Osteoblast (primary cell): ENCODE data around the gene ASGR1. TPM values are rescaled to one million over a fixed set of nuclear protein-coding genes. Genes with fewer than 3 reads are reported as not detected.
A peak's percentile ranks its signal among the peaks of the same experiment; 100 is the strongest.

Experiments used
- DNase-seq: peaks from one replicate; pipeline ENCODE4 v3.0.0; 2011; ENCODE audit warnings: low spot score, mixed read lengths; ENCODE audit not compliant: insufficient read length; ENCODE audit errors: missing footprints
- H2AFZ ChIP-seq: 2 replicates; pipeline ENCODE4 v1.6.0; 2011; ENCODE audit warnings: mild to moderate bottlenecking, low read length
- H3K27ac ChIP-seq: 2 replicates; pipeline ENCODE4 v1.5.1; 2011; ENCODE audit warnings: mild to moderate bottlenecking, low read depth, low read length, moderate library complexity
- H3K27me3 ChIP-seq: 2 replicates; pipeline ENCODE4 v1.6.0; 2012; ENCODE audit warnings: mild to moderate bottlenecking, control low read depth, inconsistent platforms, low read length, moderate library complexity; ENCODE audit not compliant: insufficient read depth
- H3K36me3 ChIP-seq: 2 replicates; pipeline ENCODE4 v1.5.1; 2011; ENCODE audit warnings: mild to moderate bottlenecking, low read length, control low read depth, moderate library complexity; ENCODE audit not compliant: insufficient read depth
- H3K4me1 ChIP-seq: 2 replicates; pipeline ENCODE4 v1.5.1; 2011; ENCODE audit warnings: mild to moderate bottlenecking, low read length, control low read depth, moderate library complexity; ENCODE audit not compliant: insufficient read depth
- H3K4me2 ChIP-seq: 2 replicates; pipeline ENCODE4 v1.6.0; 2011; ENCODE audit warnings: mild to moderate bottlenecking, low read length; ENCODE audit not compliant: insufficient read depth
- H3K4me3 ChIP-seq: fragments of 200-600 bp; sonication (generic); 3 replicates; pipeline ENCODE4 v1.5.1; 2012; ENCODE audit warnings: mild to moderate bottlenecking, low read length, inconsistent platforms; ENCODE audit not compliant: insufficient read depth
- H3K79me2 ChIP-seq: 2 replicates; pipeline ENCODE4 v1.6.0; 2012; ENCODE audit warnings: mild to moderate bottlenecking, low read length, control low read depth, inconsistent platforms; ENCODE audit not compliant: insufficient read depth
- H3K9me3 ChIP-seq: 2 replicates; pipeline ENCODE4 v1.5.1; 2011; ENCODE audit warnings: low read depth, low read length, control low read depth
- H4K20me1 ChIP-seq: 2 replicates; pipeline ENCODE4 v1.6.0; 2012; ENCODE audit warnings: mild to moderate bottlenecking, low read length, control low read depth; ENCODE audit not compliant: insufficient read depth
- CTCF ChIP-seq: IDR thresholded peaks from 2 replicates; pipeline ENCODE4 v1.5.1; 2011; ENCODE audit warnings: mild to moderate bottlenecking, low read depth, low read length, moderate library complexity; ENCODE audit errors: extremely low read depth
- total RNA-seq: library from RNA; depleted of rRNA; stranded (reverse); fragments of >200 nt; gene quantifications from 2 replicates; pipeline ENCODE4 v1.2.3, GENCODE V29; 2012

The ASGR1 gene
- total RNA-seq, 1 donor, result 1.1 TPM

DNA sequence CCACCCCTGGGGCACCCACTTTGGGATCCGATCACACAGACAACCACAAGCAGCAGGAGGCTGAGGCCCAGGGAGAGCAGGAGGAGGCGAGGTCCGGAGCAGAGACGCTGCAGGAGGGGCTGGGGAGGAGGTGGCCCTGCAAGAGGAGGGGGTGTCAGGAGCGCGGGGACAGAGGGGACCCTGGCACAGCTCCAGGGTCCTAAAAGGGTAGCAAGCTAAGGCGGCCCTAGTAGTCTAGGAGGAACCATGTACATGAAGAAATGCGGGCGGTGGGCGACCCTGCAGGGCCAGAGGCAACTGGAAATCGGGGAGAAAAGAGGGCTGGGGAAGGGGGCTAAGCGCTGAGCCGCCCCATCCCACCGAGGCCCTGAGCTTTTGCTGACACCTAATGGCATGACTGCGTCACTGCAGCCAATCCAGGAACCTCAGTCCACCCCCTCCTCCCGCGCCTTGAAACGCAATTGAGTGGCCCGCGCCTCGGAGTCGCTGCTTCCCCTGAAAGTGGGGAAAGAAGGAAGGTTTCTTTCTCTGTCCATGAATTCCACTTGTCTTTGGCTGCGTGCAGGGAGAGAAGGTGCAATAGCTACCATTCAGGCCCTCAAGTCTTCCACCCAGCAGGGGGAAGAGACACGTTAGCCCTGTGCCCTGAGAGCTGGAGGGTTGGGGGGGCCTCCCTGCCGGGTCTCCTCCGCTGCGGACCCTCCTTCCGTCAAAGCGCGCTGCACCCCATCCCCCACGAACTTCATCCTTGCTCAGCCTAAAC, 1.8 kb downstream of the ASGR1 start:
- peaks cover 18% of the 10 kb centered on the region for H3K4me1 ChIP-seq
- DNase-seq, result peak; percentile 98
- no peak overlapping the region for H3K27ac ChIP-seq

DNA sequence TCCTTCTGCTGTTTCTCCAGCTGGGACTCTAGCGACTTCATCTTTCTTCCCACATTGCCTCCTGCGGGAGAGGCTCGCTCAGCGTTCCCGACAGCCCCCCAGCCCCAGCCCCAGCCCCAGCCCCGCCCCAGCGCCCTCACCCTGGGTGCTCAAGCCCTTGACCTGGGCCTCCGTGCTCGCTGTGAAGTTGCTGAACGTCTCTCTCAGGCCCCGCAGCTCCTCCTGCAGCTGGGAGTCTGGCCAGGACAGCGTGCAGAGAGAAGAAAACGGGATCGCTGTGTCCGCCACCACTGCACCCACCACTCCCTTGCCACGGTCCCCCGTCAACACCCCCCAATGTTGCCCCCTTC, 2.4 kb downstream of the ASGR1 start:
- no peaks in the 10 kb centered on the region for H3K36me3 ChIP-seq
- peaks cover 18% of the 10 kb centered on the region for H3K4me1 ChIP-seq
- H3K4me3 ChIP-seq, result no peak overlapping the region
- no peaks in the 10 kb centered on the region for H4K20me1 ChIP-seq
- H3K79me2 ChIP-seq, result no peaks in the 10 kb centered on the region
- no peaks in the 10 kb centered on the region for H3K9me3 ChIP-seq
- no peak for TF ChIP-seq CTCF
- no peak overlapping the region for H2AFZ ChIP-seq
- H3K4me2 ChIP-seq, result peak overlapping the region; percentile 87
- peak; percentile 87 for DNase-seq
- peaks cover 4% of the 10 kb centered on the region for H3K27me3 ChIP-seq
- H3K27ac ChIP-seq, result no peak overlapping the region

More for the DNA sequence above, 1.8 kb downstream of the ASGR1 start:
- H3K9me3 ChIP-seq, result no peaks in the 10 kb centered on the region
- H3K4me3 ChIP-seq, result peak overlapping the region; percentile 72
- H3K4me2 ChIP-seq, result peak overlapping the region; percentile 87
- no peaks in the 10 kb centered on the region for H4K20me1 ChIP-seq
- H3K27me3 ChIP-seq, result peaks cover 4% of the 10 kb centered on the region
- H3K79me2 ChIP-seq, result no peaks in the 10 kb centered on the region
- H2AFZ ChIP-seq, result peak overlapping the region; percentile 79
- peak; percentile 77 for TF ChIP-seq CTCF
- H3K36me3 ChIP-seq, result no peaks in the 10 kb centered on the region

DNA sequence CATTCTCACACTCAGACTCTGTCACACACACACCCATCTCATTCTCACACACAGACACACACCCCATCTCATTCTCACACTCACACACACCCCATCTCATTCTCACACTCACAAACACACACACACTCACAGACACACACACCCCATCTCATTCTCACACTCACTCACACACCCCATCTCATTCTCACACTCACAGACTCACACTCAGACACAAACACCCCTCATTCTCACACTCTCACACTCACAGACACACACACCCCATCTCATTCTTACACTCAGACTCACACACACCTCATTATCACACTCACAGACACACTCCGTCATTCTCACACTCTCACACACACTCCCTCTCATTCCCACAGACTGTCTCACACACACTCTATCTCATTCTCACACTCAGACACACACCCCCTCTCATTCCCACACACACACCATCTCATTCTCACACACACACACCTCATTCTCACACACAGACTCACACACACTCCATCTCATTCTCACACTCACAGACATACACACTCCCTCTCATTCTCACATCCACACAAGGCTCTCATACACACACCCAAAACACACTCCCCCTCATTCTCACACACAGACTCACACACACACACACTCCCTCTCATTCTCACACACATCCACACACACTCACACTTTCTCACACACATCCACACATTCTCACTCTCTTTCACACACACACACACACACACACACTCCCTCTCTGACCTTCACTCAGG, 2.9 kb downstream of the ASGR1 start:
- H3K36me3 ChIP-seq, result no peaks in the 10 kb centered on the region
- no peaks in the 10 kb centered on the region for H4K20me1 ChIP-seq
- H3K27me3 ChIP-seq, result peaks cover 4% of the 10 kb centered on the region
- no peak overlapping the region for H2AFZ ChIP-seq
- H3K9me3 ChIP-seq, result no peaks in the 10 kb centered on the region
- peaks cover 18% of the 10 kb centered on the region for H3K4me1 ChIP-seq
- H3K4me3 ChIP-seq, result no peak overlapping the region
- no peak overlapping the region for H3K4me2 ChIP-seq
- H3K79me2 ChIP-seq, result no peaks in the 10 kb centered on the region
- no peak for DNase-seq
- TF ChIP-seq CTCF, result no peak
- H3K27ac ChIP-seq, result no peak overlapping the region

DNA sequence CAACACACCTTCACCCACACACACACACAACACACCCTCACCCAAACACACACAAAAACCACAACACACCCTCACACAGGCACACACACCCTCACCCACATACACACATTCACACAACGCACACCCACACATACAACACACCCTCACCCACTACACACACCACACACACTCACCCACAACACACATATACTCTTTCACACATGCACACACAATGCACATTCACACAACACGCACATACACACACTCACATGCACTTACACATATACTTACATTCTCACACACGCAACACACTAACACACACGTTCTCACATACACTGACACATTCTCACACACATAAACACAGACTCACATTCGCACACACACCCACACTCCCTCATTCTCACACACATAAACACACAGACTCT, 3.8 kb downstream of the ASGR1 start:
- Histone ChIP-seq H2AFZ (no peak overlapping the region), H4K20me1 (no peaks in the 10 kb centered on the region), H3K27me3 (peaks cover 4% of the 10 kb centered on the region), H3K79me2 (no peaks in the 10 kb centered on the region), H3K4me3 (no peak overlapping the region), H3K4me1 (peaks cover 18% of the 10 kb centered on the region), H3K4me2 (no peak overlapping the region), H3K9me3 (no peaks in the 10 kb centered on the region), H3K36me3 (no peaks in the 10 kb centered on the region), H3K27ac (no peak overlapping the region)
- DNase-seq, result no peak
- no peak for TF ChIP-seq CTCF
